Measurements from ENCODE around the gene IL17D.

- TF ChIP-seq YY1 (IDR thresholded peaks at IDR 0.05; ENCODE audit: insufficient read depth, insufficient read length) (no peak), ZNF274 (IDR thresholded peaks at IDR 0.05; ENCODE audit: low read depth, low read length) (no peak), SUZ12 (IDR thresholded peaks at IDR 0.05; ENCODE audit: extremely low read depth, insufficient read depth, insufficient read length) (no peak)
These were observed 57.4 kb downstream of the IL17D start for GRCh38 chr13:20760872-20761271.

Data from NT2/D1 (cell line).